Iris pigment epithelial cell (primary cell): ENCODE measurements around the gene MEGF10.

Source experiments
- DNase-seq: peaks from one replicate; pipeline ENCODE4 v3.0.0-alpha.2; 2011; ENCODE audit warnings: low read depth

The MEGF10 gene

GRCh38 chr5:127326976-127327755 lies 36.6 kb downstream of the MEGF10 start:
- no peak for DNase-seq

DNA sequence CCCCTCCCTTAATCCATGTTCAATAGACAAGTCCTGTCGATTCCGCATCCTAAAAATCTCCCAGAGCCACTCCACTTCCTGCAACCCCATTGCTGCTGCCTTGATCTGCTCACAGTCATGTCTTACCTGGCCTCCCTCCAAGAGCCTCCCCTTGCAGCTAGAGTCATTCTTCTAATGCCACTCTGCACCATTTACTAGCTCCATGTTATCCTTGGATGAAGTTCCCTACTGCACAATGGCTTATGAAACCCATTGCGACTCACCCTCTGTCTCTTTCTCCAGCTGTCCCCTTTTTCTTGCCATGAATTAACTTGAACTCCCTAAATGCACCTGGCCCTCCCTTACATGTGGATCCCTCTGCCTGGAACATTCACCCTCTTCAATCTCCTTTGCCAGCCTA lies 39.5 kb downstream of the MEGF10 start:
- DNase-seq = no peak

DNA sequence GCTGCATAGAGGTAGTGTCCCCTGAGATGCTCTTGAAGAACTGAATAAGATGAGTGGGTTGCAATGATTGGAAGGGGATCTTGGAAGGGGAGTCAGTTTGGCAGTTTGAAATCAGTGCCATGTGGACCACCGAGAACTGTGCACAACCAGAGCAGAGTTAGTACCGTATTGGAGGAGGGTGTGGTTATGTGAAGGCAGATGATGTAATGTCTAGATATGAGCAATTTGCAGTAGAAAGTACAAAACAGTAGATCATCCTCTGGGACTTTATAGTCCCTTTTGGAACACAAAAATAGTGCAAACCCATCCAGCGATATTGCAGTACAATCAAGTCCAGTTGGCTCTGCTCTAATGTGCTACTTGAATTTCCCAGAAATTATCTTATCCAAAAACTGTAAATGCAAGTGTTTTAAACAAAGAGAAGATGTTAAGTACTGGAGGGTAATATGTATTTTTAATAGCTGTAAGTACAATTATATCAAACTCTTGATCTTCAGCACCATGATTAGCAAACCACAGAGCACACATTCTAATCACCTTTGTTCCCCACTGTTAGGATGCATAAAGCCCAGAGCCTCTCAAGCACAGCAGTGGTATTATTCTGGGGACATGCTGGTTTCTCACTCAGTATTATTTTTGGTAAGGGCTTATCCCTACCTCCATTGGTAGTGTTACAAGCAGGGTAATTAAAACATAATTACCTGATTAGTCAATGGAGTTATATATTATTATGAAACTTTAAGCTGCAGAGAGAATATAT lies 41.5 kb downstream of the MEGF10 start:
- DNase-seq = no peak

DNA sequence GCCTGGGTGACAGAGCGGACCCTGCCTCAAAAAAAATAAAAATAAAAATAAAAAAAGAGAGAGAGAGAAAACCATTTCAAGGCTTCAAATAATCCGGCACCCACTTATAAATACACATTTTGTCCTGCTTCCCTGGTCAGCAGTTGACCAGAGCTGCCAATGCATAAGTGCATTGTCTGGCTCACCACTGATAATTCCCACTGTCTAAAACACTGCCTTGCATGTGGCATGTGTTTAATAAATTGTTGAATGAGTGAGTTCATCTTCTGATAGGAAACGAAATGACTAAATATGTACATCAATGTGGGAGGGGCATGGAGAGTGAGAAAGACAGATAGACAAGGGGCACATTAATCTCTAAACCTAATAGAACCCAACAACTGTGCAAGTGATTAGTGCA lies 42.9 kb downstream of the MEGF10 start:
- no peak for DNase-seq

- DNase-seq = peak; percentile 10
Observed at GRCh38 chr5:127335381-127335780, 44.8 kb downstream of the MEGF10 start.

- no peak for DNase-seq
Observed at GRCh38 chr5:127337876-127338275, 47.3 kb downstream of the MEGF10 start.

DNA sequence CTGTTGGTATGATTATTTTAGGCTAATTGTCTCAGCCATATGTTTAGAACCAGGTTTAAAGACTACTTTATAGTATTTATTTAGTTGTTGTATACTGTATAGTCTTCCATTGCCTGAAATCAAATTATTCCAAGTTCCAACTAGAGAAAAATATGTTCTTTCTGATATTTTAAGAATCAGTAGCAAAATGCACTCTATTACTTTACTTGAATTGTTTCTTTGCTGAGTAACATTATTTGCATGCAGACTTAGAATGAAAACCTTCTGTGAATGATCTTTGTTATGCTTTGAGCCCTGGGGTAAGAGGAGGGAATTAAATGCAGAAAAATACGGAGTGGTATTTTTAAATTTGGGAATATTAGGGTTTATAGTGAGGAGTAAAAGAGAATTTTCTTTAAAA lies 47.9 kb downstream of the MEGF10 start:
- DNase-seq = no peak

DNA sequence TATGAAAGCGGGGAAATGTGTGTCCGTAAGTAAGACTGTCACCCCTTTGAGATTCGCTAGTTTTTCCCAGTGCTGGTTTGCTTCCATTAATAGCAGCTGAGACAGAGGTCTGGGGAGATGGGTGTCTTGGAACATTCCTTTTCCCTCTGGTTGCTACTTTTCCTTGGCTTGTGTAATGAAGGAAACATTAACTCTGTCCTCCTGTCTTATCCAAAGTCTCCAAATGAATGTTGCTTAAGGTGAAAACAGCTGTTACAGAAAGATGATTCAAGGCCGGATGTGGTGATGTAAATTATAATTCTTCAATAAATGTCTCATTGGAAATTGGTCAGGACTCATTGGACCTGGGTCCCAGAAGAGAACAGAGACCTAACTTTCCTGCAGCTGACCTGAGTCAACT lies 50.0 kb downstream of the MEGF10 start:
- DNase-seq = no peak

DNA sequence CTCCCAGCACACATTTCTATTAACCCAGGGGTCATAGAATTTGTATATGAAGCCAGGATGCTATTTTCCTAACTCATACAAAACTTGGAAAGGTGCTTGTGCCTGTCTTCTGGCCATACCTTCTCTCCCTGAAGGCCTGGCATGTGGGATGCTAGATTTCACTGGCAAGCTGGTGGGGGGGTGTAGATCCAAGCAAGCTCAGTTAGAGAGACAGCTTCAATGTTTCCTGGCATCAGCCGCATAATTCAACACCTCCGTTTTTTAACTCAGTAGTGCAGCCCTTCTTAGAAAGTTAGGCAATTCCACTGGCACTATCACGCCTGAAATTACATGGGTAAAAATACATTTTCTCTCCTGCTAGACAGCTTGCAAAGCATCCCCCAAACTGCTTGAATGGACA lies 51.8 kb downstream of the MEGF10 start:
- DNase-seq = no peak

- DNase-seq = no peak
Observed at GRCh38 chr5:127343313-127343712, 52.7 kb downstream of the MEGF10 start.

GRCh38 chr5:127343866-127344265 lies 53.3 kb downstream of the MEGF10 start:
- no peak for DNase-seq

GRCh38 chr5:127344931-127345330 lies 54.3 kb downstream of the MEGF10 start:
- DNase-seq = no peak

- DNase-seq = peak; percentile 40
Observed at GRCh38 chr5:127351418-127351817, 60.8 kb downstream of the MEGF10 start.

GRCh38 chr5:127352068-127352467 lies 61.5 kb downstream of the MEGF10 start:
- DNase-seq = no peak

DNA sequence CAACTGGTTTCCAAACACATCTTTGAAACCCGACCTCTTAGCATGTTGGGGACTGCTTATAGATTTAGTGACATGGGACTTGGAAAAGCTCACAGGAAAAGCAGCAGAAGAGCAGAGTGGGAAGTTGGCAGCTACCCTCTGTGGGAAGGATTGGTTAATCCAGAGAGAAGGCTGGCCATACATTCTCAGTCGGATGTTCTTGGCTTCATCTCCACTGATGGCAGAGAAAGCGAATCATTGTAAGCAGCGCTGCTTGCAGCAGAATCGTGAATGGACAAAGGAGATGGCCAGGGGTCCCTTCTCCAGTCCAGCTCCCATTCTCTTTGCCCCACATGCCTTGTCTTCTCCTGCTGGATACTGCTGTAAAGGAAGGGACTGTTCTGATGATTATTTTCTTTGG lies 62.7 kb downstream of the MEGF10 start:
- DNase-seq = no peak

GRCh38 chr5:127353796-127354195 lies 63.2 kb downstream of the MEGF10 start:
- DNase-seq = no peak

- no peak for DNase-seq
Observed at GRCh38 chr5:127355337-127355736, 64.7 kb downstream of the MEGF10 start.

DNA sequence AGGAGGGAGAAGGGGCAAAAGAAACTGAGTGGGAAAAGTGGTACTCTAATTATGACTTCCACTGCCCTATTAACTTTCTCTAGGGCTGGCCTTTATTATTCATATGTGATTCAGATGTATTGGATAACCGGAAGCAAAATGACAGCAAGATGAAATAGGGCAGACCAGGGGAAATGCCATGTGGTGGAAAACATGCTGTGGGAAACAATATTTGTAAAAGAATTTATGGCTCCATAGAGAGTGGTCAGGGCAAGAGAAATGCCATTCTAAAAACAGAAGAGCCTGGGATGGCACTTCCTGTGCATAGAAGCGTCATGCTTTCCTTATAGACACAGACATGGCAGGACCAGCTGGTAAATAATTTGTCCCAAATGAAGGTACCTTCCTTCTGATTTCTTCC lies 67.7 kb downstream of the MEGF10 start:
- peak; percentile 37 for DNase-seq

GRCh38 chr5:127358740-127359139 lies 68.1 kb downstream of the MEGF10 start:
- peak; percentile 71 for DNase-seq

GRCh38 chr5:127359502-127359901 lies 68.9 kb downstream of the MEGF10 start:
- DNase-seq = no peak

- no peak for DNase-seq
Observed at GRCh38 chr5:127363403-127363802, 72.8 kb downstream of the MEGF10 start.

DNA sequence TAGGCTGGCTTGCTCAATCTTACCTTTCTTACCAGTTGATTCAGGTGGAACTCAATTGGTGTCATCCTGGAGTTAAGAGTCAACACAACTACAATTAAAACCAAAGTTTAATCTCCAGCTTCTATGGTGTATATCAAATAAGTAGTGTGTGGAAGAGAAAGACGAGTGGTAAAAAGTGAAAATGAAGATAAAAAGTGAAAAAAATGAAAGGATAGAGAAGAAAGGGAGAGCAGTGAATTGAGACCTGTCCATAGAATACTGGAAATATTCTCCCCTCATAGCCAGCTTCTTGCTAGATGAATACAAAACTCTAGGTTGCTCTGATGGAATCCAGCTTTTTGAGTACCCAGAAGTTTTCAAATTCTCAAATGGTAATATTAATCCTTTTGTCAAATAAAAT lies 76.4 kb downstream of the MEGF10 start:
- DNase-seq = no peak

- DNase-seq = no peak
Observed at GRCh38 chr5:127367946-127368465, 77.4 kb downstream of the MEGF10 start.
